Gastrocnemius medialis (tissue), 4 donors: ENCODE results near the gene ASPHD1.

Experiments
- CTCF ChIP-seq, 5 experiments: fragments of 450-650 bp in 3 of 5; fragments of 200-600 bp in 2 of 5; sonication (generic) in 2 of 5; IDR thresholded peaks in 4 of 5; conservative IDR thresholded peaks in 1 of 5; 1 replicate in 4 of 5; 2 replicates in 1 of 5; pipeline ENCODE4 v1.5.1; 2016 to 2019; ENCODE audit warnings: antibody characterized with exemption in 5 of 5, mild to moderate bottlenecking in 3 of 5, moderate library complexity in 3 of 5
- POLR2A ChIP-seq, 2 donors: fragments of 450-650 bp; IDR thresholded peaks; one replicate each; pipeline ENCODE4 v1.6.1; 2017; ENCODE audit warnings: antibody characterized with exemption in 2 of 2, mild to moderate bottlenecking in 2 of 2, moderate library complexity in 2 of 2

- TF ChIP-seq POLR2A (IDR thresholded peaks at IDR 0.05) (no peak), CTCF (IDR thresholded peaks at IDR 0.05 in 4 of 5, conservative IDR thresholded peaks at IDR 0.05 in 1 of 5) (no peak)
Measured at GRCh38 chr16:29883987-29884386, 16.3 kb upstream of the ASPHD1 start.
